ENCODE data around the gene PFDN6.

- TF ChIP-seq CTCF (IDR thresholded peaks at IDR 0.05) (no peak), ZNF219 (CRISPR knock-in tag; IDR thresholded peaks at IDR 0.05; ENCODE audit: borderline replicate concordance) (no peak), HMGA2 (CRISPR knock-in tag; IDR thresholded peaks at IDR 0.05) (no peak), ATF1 (CRISPR knock-in tag; IDR thresholded peaks at IDR 0.05) (no peak), FOXJ3 (CRISPR knock-in tag; IDR thresholded peaks at IDR 0.05; ENCODE audit: borderline replicate concordance) (no peak), ZNF423 (CRISPR knock-in tag; IDR thresholded peaks at IDR 0.05) (no peak), RORB (CRISPR knock-in tag; IDR thresholded peaks at IDR 0.05) (no peak), GABPB1 (CRISPR knock-in tag; IDR thresholded peaks at IDR 0.05) (no peak), ELF4 (CRISPR knock-in tag; IDR thresholded peaks at IDR 0.05; ENCODE audit: low read depth) (no peak), IRF2 (CRISPR knock-in tag; IDR thresholded peaks at IDR 0.05; ENCODE audit: borderline replicate concordance, low read depth) (no peak)
- TF ChIP-seq, protein P1, sequence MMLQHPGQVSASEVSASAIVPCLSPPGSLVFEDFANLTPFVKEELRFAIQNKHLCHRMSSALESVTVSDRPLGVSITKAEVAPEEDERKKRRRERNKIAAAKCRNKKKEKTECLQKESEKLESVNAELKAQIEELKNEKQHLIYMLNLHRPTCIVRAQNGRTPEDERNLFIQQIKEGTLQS (CRISPR knock-in tag; conservative IDR thresholded peaks at IDR 0.05) = no peak
These were observed 25.8 kb downstream of the PFDN6 start for GRCh38 chr6:33314943-33315792.
